NT2/D1 (cell line): Measurements from ENCODE around the gene BCOR.

Experiments used
- DNase-seq: peaks from one replicate; pipeline ENCODE4 v3.0.0-alpha.2; 2011; ENCODE audit warnings: low read depth, low spot score
- H3K27me3 ChIP-seq: 2 replicates; pipeline ENCODE4 v1.6.0; 2011; ENCODE audit warnings: mild to moderate bottlenecking; ENCODE audit not compliant: insufficient read length, insufficient read depth
- H3K36me3 ChIP-seq: 2 replicates; pipeline ENCODE4 v1.6.1; 2011; ENCODE audit warnings: mild to moderate bottlenecking, low read length, mixed read lengths; ENCODE audit not compliant: insufficient read depth, insufficient read length
- H3K4me1 ChIP-seq: 2 replicates; pipeline ENCODE4 v1.5.1; 2011; ENCODE audit not compliant: insufficient read depth, insufficient read length
- H3K4me3 ChIP-seq: 2 replicates; pipeline ENCODE4 v1.5.1; 2011; ENCODE audit warnings: low read depth; ENCODE audit not compliant: insufficient read length
- H3K9ac ChIP-seq: 2 replicates; pipeline ENCODE4 v1.6.0; 2011; ENCODE audit warnings: low read depth; ENCODE audit not compliant: insufficient read length
- H3K9me3 ChIP-seq: 2 replicates; pipeline ENCODE4 v1.5.1; 2011; ENCODE audit warnings: mild to moderate bottlenecking, low read length; ENCODE audit not compliant: insufficient read depth
- SUZ12 ChIP-seq: IDR thresholded peaks from 2 replicates; pipeline ENCODE4 v1.6.1; 2011; ENCODE audit not compliant: insufficient read length, insufficient read depth; ENCODE audit errors: extremely low read depth
- YY1 ChIP-seq: IDR thresholded peaks from 2 replicates; pipeline ENCODE4 v1.6.1; 2011; ENCODE audit not compliant: insufficient read length, insufficient read depth
- ZNF274 ChIP-seq: IDR thresholded peaks from 2 replicates; pipeline ENCODE4 v1.6.1; 2011; ENCODE audit warnings: mild to moderate bottlenecking, low read depth, low read length

BCOR gene

GRCh38 chrX:40019541-40019940 lies 78.2 kb downstream of the BCOR start:
- Histone ChIP-seq H3K4me1 (no peaks in the 10 kb centered on the region), H3K27me3 (no peaks in the 10 kb centered on the region), H3K36me3 (no peaks in the 10 kb centered on the region), H3K9me3 (peaks cover 7% of the 10 kb centered on the region; the same call in 1 of the 2 replicates), H3K4me3 (no peak overlapping the region), H3K9ac (no peak overlapping the region)
- TF ChIP-seq YY1, result no peak
- TF ChIP-seq ZNF274, result no peak
- no peak for TF ChIP-seq SUZ12
- DNase-seq, result no peak

GRCh38 chrX:40018041-40018440 lies 79.7 kb downstream of the BCOR start:
- H3K36me3 ChIP-seq, result no peaks in the 10 kb centered on the region
- peaks cover 7% of the 10 kb centered on the region; the same call in 1 of the 2 replicates for H3K9me3 ChIP-seq
- no peak overlapping the region for H3K9ac ChIP-seq
- TF ChIP-seq SUZ12, result no peak
- TF ChIP-seq ZNF274, result no peak
- no peak for TF ChIP-seq YY1
- DNase-seq, result no peak
- H3K4me3 ChIP-seq, result no peak overlapping the region
- H3K4me1 ChIP-seq, result no peaks in the 10 kb centered on the region
- peaks cover 5% of the 10 kb centered on the region for H3K27me3 ChIP-seq

GRCh38 chrX:40016749-40017148 lies 81.0 kb downstream of the BCOR start:
- Histone ChIP-seq H3K9me3 (peaks cover 5% of the 10 kb centered on the region; the same call in 1 of the 2 replicates), H3K4me3 (no peak overlapping the region), H3K4me1 (peaks cover 4% of the 10 kb centered on the region), H3K9ac (no peak overlapping the region), H3K36me3 (no peaks in the 10 kb centered on the region), H3K27me3 (peaks cover 18% of the 10 kb centered on the region)
- TF ChIP-seq YY1, result no peak
- no peak for TF ChIP-seq ZNF274
- no peak for TF ChIP-seq SUZ12
- no peak for DNase-seq

- Histone ChIP-seq H3K27me3 (peaks cover 28% of the 10 kb centered on the region), H3K4me1 (peaks cover 13% of the 10 kb centered on the region), H3K36me3 (no peaks in the 10 kb centered on the region), H3K9ac (no peak overlapping the region), H3K9me3 (no peaks in the 10 kb centered on the region), H3K4me3 (no peak overlapping the region)
- DNase-seq, result no peak
- no peak for TF ChIP-seq SUZ12
- TF ChIP-seq ZNF274, result no peak
- no peak for TF ChIP-seq YY1
These were observed 82.1 kb downstream of the BCOR start for GRCh38 chrX:40015693-40016092.

- Histone ChIP-seq H3K9me3 (no peaks in the 10 kb centered on the region), H3K4me3 (peak overlapping the region; percentile 46), H3K4me1 (peaks cover 19% of the 10 kb centered on the region), H3K9ac (peak overlapping the region; percentile 81), H3K36me3 (no peaks in the 10 kb centered on the region), H3K27me3 (peaks cover 42% of the 10 kb centered on the region)
- DNase-seq, result no peak
- TF ChIP-seq YY1, result no peak
- no peak for TF ChIP-seq SUZ12
- no peak for TF ChIP-seq ZNF274
These were observed 84.2 kb downstream of the BCOR start for GRCh38 chrX:40013266-40014195.

- DNase-seq, result no peak
- H3K27me3 ChIP-seq, result peaks cover 49% of the 10 kb centered on the region
- no peaks in the 10 kb centered on the region for H3K9me3 ChIP-seq
- TF ChIP-seq SUZ12 (no peak), ZNF274 (no peak), YY1 (no peak)
- peaks cover 19% of the 10 kb centered on the region for H3K4me1 ChIP-seq
- H3K9ac ChIP-seq, result peak overlapping the region; percentile 81
- H3K4me3 ChIP-seq, result peak overlapping the region; percentile 46
- no peaks in the 10 kb centered on the region for H3K36me3 ChIP-seq
These were observed 84.9 kb downstream of the BCOR start for GRCh38 chrX:40012868-40013265.

- no peaks in the 10 kb centered on the region for H3K36me3 ChIP-seq
- H3K4me3 ChIP-seq, result peak overlapping the region; percentile 46
- H3K4me1 ChIP-seq, result peaks cover 19% of the 10 kb centered on the region
- H3K27me3 ChIP-seq, result peaks cover 55% of the 10 kb centered on the region
- DNase-seq, result no peak
- H3K9ac ChIP-seq, result peak overlapping the region; percentile 81
- no peaks in the 10 kb centered on the region for H3K9me3 ChIP-seq
- TF ChIP-seq SUZ12 (peak; percentile 33), ZNF274 (no peak)
These were observed 85.5 kb downstream of the BCOR start for GRCh38 chrX:40012039-40012867.
